HG03439 (cell line): Measurements from ENCODE around the gene EGFLAM.

Experiments
- ATAC-seq: cut with Tn5 transposase; IDR thresholded peaks from one replicate; pipeline ENCODE4 v1.9.1; 2021; ENCODE audit warnings: mild to moderate bottlenecking, moderate library complexity; ENCODE audit not compliant: unreplicated experiment

The EGFLAM gene

GRCh38 chr5:38445374-38446028, 187.1 kb downstream of the EGFLAM start:
- no peak for ATAC-seq

- no peak for ATAC-seq
Measured at GRCh38 chr5:38446029-38446522, 187.7 kb downstream of the EGFLAM start.

- ATAC-seq, result no peak
Measured at GRCh38 chr5:38447056-38447455, 188.7 kb downstream of the EGFLAM start.

- no peak for ATAC-seq
Measured at GRCh38 chr5:38447786-38448185, 189.4 kb downstream of the EGFLAM start.

GRCh38 chr5:38448568-38449350, 190.4 kb downstream of the EGFLAM start:
- no peak for ATAC-seq

- ATAC-seq, result no peak
Measured at GRCh38 chr5:38450627-38451026, 192.3 kb downstream of the EGFLAM start.

- ATAC-seq, result no peak
Measured at GRCh38 chr5:38451074-38451725, 192.8 kb downstream of the EGFLAM start.

GRCh38 chr5:38452201-38452600, 193.8 kb downstream of the EGFLAM start:
- ATAC-seq, result no peak

- ATAC-seq, result peak; percentile 100
Measured at GRCh38 chr5:38453506-38453905, 195.1 kb downstream of the EGFLAM start.

- no peak for ATAC-seq
Measured at GRCh38 chr5:38453921-38454320, 195.6 kb downstream of the EGFLAM start.

- no peak for ATAC-seq
Measured at GRCh38 chr5:38455796-38456330, 197.5 kb downstream of the EGFLAM start.

- no peak for ATAC-seq
Measured at GRCh38 chr5:38456657-38457399, 198.5 kb downstream of the EGFLAM start.

- no peak for ATAC-seq
Measured at GRCh38 chr5:38458174-38458573, 199.8 kb downstream of the EGFLAM start.

GRCh38 chr5:38462976-38463633, 204.7 kb downstream of the EGFLAM start:
- no peak for ATAC-seq

- ATAC-seq, result no peak
Measured at GRCh38 chr5:38463634-38464521, 205.5 kb downstream of the EGFLAM start.

GRCh38 chr5:38465061-38465460, 206.7 kb downstream of the EGFLAM start:
- ATAC-seq, result no peak

- ATAC-seq, result no peak
Measured at GRCh38 chr5:38465702-38466423, 207.5 kb downstream of the EGFLAM start.

- no peak for ATAC-seq
Measured at GRCh38 chr5:38466424-38467189, 208.2 kb downstream of the EGFLAM start.
